HUES48 (cell line): Measurements from ENCODE around the gene ATG16L2.

Experiments
- H3K27ac ChIP-seq: one replicate; pipeline ENCODE4 v1.7.0; 2013; ENCODE audit warnings: low read depth, low read length, inconsistent platforms
- H3K27me3 ChIP-seq: 2 replicates; pipeline ENCODE4 v1.6.1; 2013; ENCODE audit warnings: mild to moderate bottlenecking, low read length; ENCODE audit not compliant: control insufficient read depth, insufficient read depth
- H3K36me3 ChIP-seq: 2 replicates; pipeline ENCODE4 v1.6.1; 2013; ENCODE audit warnings: low read length; ENCODE audit not compliant: control insufficient read depth, insufficient read depth
- H3K4me1 ChIP-seq: 2 replicates; pipeline ENCODE4 v1.6.1; 2013; ENCODE audit warnings: mild to moderate bottlenecking, low read length; ENCODE audit not compliant: control insufficient read depth, insufficient read depth
- H3K4me3 ChIP-seq: 2 replicates; pipeline ENCODE4 v1.5.1; 2013; ENCODE audit warnings: mild to moderate bottlenecking, low read depth, low read length
- H3K9ac ChIP-seq: 2 replicates; pipeline ENCODE4 v1.6.1; 2013; ENCODE audit warnings: mild to moderate bottlenecking, low read depth, low read length, moderate library complexity
- H3K9me3 ChIP-seq: 2 replicates; pipeline ENCODE4 v1.6.1; 2013; ENCODE audit warnings: low read length; ENCODE audit not compliant: control insufficient read depth, insufficient read depth

The ATG16L2 gene

GRCh38 chr11:72828081-72828567, 13.9 kb downstream of the ATG16L2 start:
- H3K36me3 ChIP-seq: 0 out of 2 replicates have a peak, but pooled peaks cover 4% of the 10 kb centered on the region
- H3K9me3 ChIP-seq: no peaks in the 10 kb centered on the region

DNA sequence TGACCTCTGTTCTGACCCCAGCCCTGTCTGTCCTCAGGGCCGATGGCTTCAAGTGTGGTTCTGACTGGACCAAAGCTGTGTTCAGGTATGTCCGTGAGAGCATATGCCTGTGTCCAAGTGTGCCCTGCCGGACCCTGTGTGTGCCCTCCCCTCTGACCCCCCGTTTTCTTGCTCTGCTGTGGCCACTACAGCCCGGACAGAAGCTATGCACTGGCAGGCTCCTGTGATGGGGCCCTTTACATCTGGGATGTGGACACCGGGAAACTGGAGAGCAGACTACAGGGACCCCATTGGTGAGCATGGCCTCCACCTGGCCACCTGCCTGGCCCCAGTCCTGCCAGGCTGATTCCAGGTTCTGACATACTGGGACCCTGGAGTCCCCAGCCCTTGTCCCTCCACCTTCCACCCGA, 14.5 kb downstream of the ATG16L2 start:
- H3K4me3 ChIP-seq: no peak overlapping the region
- no peak overlapping the region for H3K9ac ChIP-seq
- no peaks in the 10 kb centered on the region for H3K9me3 ChIP-seq
- H3K27ac ChIP-seq: no peak overlapping the region
- H3K36me3 ChIP-seq: 0 out of 2 replicates have a peak, but pooled peaks cover 4% of the 10 kb centered on the region
- H3K4me1 ChIP-seq: peaks cover 9% of the 10 kb centered on the region; the same call in 1 of the 2 replicates
- H3K27me3 ChIP-seq: no peaks in the 10 kb centered on the region

More at GRCh38 chr11:72828081-72828567, 13.9 kb downstream of the ATG16L2 start:
- Histone ChIP-seq H3K4me3 (no peak overlapping the region), H3K27ac (no peak overlapping the region), H3K9ac (no peak overlapping the region), H3K27me3 (peaks cover 4% of the 10 kb centered on the region; the same call in 1 of the 2 replicates), H3K4me1 (peaks cover 9% of the 10 kb centered on the region; the same call in 1 of the 2 replicates)

GRCh38 chr11:72829178-72829577, 15.0 kb downstream of the ATG16L2 start:
- Histone ChIP-seq H3K36me3 (0 out of 2 replicates have a peak, but pooled peaks cover 4% of the 10 kb centered on the region), H3K4me3 (no peak overlapping the region), H3K4me1 (peaks cover 9% of the 10 kb centered on the region; the same call in 1 of the 2 replicates), H3K9me3 (no peaks in the 10 kb centered on the region), H3K27ac (no peak overlapping the region), H3K9ac (no peak overlapping the region), H3K27me3 (no peaks in the 10 kb centered on the region)

GRCh38 chr11:72829884-72830533, 15.8 kb downstream of the ATG16L2 start:
- no peaks in the 10 kb centered on the region for H3K9me3 ChIP-seq
- H3K4me3 ChIP-seq: no peak overlapping the region
- no peaks in the 10 kb centered on the region for H3K27me3 ChIP-seq
- H3K36me3 ChIP-seq: 0 out of 2 replicates have a peak, but pooled peaks cover 4% of the 10 kb centered on the region
- peaks cover 9% of the 10 kb centered on the region; the same call in 1 of the 2 replicates for H3K4me1 ChIP-seq
- no peak overlapping the region for H3K9ac ChIP-seq
- H3K27ac ChIP-seq: no peak overlapping the region

- Histone ChIP-seq H3K27me3 (no peaks in the 10 kb centered on the region), H3K9me3 (no peaks in the 10 kb centered on the region), H3K27ac (no peak overlapping the region), H3K9ac (no peak overlapping the region), H3K4me3 (no peak overlapping the region), H3K36me3 (0 out of 2 replicates have a peak, but pooled peaks cover 4% of the 10 kb centered on the region), H3K4me1 (peaks cover 9% of the 10 kb centered on the region; the same call in 1 of the 2 replicates)
Observed at GRCh38 chr11:72831521-72832300, 17.5 kb downstream of the ATG16L2 start.

DNA sequence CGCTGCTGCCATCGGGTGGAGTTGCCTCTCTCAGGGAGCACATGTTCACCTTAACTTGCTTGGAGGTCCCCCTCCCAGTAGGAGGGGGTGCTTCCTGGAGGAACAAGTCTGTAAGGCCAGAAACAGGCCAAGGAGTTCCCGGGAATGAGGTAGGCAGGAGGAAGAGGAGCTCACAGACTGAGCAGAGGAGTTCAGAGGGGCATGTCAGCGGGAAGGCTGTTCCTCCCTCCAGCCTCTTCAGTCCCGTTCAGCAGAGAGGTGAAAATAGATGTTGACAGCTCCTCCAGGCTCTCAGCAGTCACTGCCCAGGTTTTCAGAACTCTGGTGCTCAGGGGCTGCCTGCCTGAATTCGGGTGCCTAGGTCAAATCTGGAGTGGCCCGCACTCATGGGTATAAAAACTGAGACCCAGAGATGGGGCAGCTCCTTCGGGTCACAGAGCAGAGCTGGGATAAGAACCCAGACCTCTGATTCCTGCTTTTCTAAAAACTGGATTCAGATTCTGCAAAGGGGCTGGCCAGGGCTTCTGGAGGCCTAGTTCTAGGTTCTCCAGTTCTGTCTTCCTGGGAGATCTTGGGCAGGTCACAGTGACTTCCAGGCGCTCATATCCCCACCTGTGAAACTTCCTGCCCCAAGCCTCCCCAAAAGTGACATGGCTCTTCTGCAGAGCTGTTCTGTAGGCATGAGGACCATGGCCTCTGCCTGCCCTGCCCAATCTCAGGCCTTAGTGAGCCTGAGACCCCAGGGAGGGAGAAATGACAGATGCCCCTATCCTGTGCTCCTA, 18.3 kb downstream of the ATG16L2 start:
- Histone ChIP-seq H3K27ac (no peak overlapping the region), H3K36me3 (0 out of 2 replicates have a peak, but pooled peaks cover 5% of the 10 kb centered on the region), H3K9me3 (no peaks in the 10 kb centered on the region)

DNA sequence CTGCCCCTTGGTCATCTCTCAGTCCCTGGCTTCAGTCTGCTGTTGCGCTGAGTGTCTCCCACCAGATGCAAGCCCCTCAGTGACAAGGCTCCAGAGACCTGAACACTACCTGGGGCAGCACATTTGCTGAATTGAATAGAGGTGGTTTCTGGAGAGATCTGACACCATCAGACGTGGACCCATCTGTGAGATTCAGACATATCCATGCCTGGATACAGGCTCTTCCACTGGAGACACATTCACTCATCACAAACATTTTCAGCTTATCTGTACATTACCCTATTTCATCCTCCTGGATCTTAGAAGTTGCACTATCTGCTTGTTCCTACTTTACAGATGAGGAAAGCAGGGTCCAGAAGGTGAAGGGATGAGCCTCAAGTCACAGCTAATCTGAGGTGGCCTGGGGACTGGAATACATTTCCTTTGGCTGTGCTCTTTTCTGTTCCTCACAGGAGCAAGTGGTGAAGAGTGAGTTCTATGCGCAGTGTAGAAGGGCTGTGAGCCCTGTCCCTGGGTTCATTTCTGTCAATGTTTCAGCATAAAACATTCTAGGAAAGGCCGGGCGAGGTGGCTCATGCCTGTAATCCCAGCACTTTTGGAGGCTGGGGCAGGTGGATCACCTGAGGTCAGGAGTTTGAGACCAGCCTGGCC, 19.0 kb downstream of the ATG16L2 start:
- 0 out of 2 replicates have a peak, but pooled peaks cover 7% of the 10 kb centered on the region for H3K36me3 ChIP-seq
- H3K9me3 ChIP-seq: no peaks in the 10 kb centered on the region
- H3K4me1 ChIP-seq: peaks cover 9% of the 10 kb centered on the region; the same call in 1 of the 2 replicates
- H3K27ac ChIP-seq: no peak overlapping the region
- no peak overlapping the region for H3K9ac ChIP-seq
- no peaks in the 10 kb centered on the region for H3K27me3 ChIP-seq
- H3K4me3 ChIP-seq: no peak overlapping the region

More for the DNA sequence above, 18.3 kb downstream of the ATG16L2 start:
- no peak overlapping the region for H3K9ac ChIP-seq
- peaks cover 9% of the 10 kb centered on the region; the same call in 1 of the 2 replicates for H3K4me1 ChIP-seq
- H3K27me3 ChIP-seq: no peaks in the 10 kb centered on the region
- no peak overlapping the region for H3K4me3 ChIP-seq

GRCh38 chr11:72833811-72834493, 19.7 kb downstream of the ATG16L2 start:
- H3K4me1 ChIP-seq: peaks cover 9% of the 10 kb centered on the region; the same call in 1 of the 2 replicates
- no peaks in the 10 kb centered on the region for H3K27me3 ChIP-seq
- H3K36me3 ChIP-seq: 0 out of 2 replicates have a peak, but pooled peaks cover 4% of the 10 kb centered on the region
- no peak overlapping the region for H3K4me3 ChIP-seq
- no peak overlapping the region for H3K27ac ChIP-seq
- H3K9me3 ChIP-seq: no peaks in the 10 kb centered on the region
- H3K9ac ChIP-seq: no peak overlapping the region

DNA sequence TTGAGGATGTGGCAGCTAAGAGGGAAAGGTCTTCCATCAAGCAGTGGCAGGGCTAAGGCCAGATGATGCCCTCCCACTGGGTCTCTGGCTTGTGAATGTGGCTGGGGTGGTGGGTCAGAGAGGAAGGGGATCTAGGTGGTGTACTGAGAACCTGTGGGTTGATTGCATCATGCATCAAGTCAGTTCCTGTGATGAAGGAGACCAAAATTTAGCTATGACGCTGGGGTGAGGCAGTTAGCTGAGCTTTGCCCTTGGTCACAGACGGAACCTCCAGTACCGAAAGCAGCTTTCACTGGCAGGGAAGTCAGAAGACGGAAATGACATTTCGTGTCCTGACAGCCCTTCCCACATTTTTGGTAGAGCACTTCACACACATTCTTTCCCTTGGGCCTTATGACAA, 20.7 kb downstream of the ATG16L2 start:
- Histone ChIP-seq H3K4me3 (no peak overlapping the region), H3K9me3 (no peaks in the 10 kb centered on the region), H3K27me3 (no peaks in the 10 kb centered on the region), H3K27ac (no peak overlapping the region), H3K4me1 (peaks cover 9% of the 10 kb centered on the region; the same call in 1 of the 2 replicates), H3K36me3 (0 out of 2 replicates have a peak, but pooled peaks cover 4% of the 10 kb centered on the region), H3K9ac (no peak overlapping the region)
